GM10248 (cell line): ENCODE results near the gene ADAMTSL1.

Source experiments
- CTCF ChIA-PET: fragments of 300-600 bp; sonication (Branson Sonifier 250); formaldehyde crosslinking; extraction: SDS; loops from one replicate; lab custom pipeline; 2021; ENCODE audit warnings: antibody characterized with exemption; lab: Yijun Ruan, JAX
- POLR2A ChIA-PET: fragments of 350-650 bp; sonication (Branson Sonifier 250); formaldehyde crosslinking; extraction: SDS; loops from one replicate; lab custom pipeline; 2020; ENCODE audit warnings: antibody characterized with exemption; lab: Yijun Ruan, JAX
- DNase-seq: peaks from one replicate; pipeline ENCODE4 v3.0.0; 2012; ENCODE audit errors: extremely low spot score
- CTCF ChIP-seq: IDR thresholded peaks from 2 replicates; pipeline ENCODE4 v1.5.1; 2012; ENCODE audit warnings: mild to moderate bottlenecking, low read depth; ENCODE audit errors: extremely low read depth, missing control alignments, control extremely low read depth

Gene ADAMTSL1

GRCh38 chr9:18810581-18810980 is 336.6 kb downstream of the ADAMTSL1 start:
- ChIA-PET CTCF (interaction anchor here (1.7 kb wide), 1 partner anchor 10 kb away, joined by 4 read pairs; no protein-coding TSS in a partner anchor), POLR2A (no interaction called here)
- no peak for DNase-seq
- TF ChIP-seq CTCF = no peak

GRCh38 chr9:18811171-18811570 is 337.2 kb downstream of the ADAMTSL1 start:
- POLR2A ChIA-PET = no interaction called here
- CTCF ChIA-PET = no interaction called here
- DNase-seq = no peak
- TF ChIP-seq CTCF = no peak

GRCh38 chr9:18819418-18819817 is 345.5 kb downstream of the ADAMTSL1 start:
- TF ChIP-seq CTCF = no peak
- POLR2A ChIA-PET = no interaction called here
- CTCF ChIA-PET = interaction anchor here (0.7 to 1.4 kb wide), 3 partner anchors 10 to 107 kb away, joined by 3 to 4 read pairs (median 4); no protein-coding TSS in a partner anchor
- no peak for DNase-seq

- ChIA-PET CTCF (interaction anchor here (1.4 kb wide), 1 partner anchor 11 kb away, joined by 4 read pairs; no protein-coding TSS in a partner anchor), POLR2A (no interaction called here)
- TF ChIP-seq CTCF = no peak
- no peak for DNase-seq
Measured at GRCh38 chr9:18820566-18821095, 346.7 kb downstream of the ADAMTSL1 start.

- TF ChIP-seq CTCF = no peak
- CTCF ChIA-PET = no interaction called here
- POLR2A ChIA-PET = no interaction called here
- DNase-seq = no peak
Measured at GRCh38 chr9:18821788-18822187, 347.8 kb downstream of the ADAMTSL1 start.

GRCh38 chr9:18822850-18823249 is 348.9 kb downstream of the ADAMTSL1 start:
- ChIA-PET CTCF (no interaction called here), POLR2A (no interaction called here)
- no peak for TF ChIP-seq CTCF
- no peak for DNase-seq

GRCh38 chr9:18824095-18824666 is 350.2 kb downstream of the ADAMTSL1 start:
- ChIA-PET POLR2A (interaction anchor here (0.6 kb wide), 1 partner anchor 29 kb away, joined by 8 read pairs; no protein-coding TSS in a partner anchor), CTCF (interaction anchor here (1.0 to 1.4 kb wide), 3 partner anchors 22 to 569 kb away, joined by 3 to 5 read pairs (median 3); no protein-coding TSS in a partner anchor)
- no peak for DNase-seq
- TF ChIP-seq CTCF = peak; percentile 9
